Measurements from ENCODE around the gene UBAP1L.
"Not testable (repeated sequence)": the region's sequence is repeated elsewhere in the genome, so short reads cannot be mapped to it uniquely, and the experiment has no call there.

Gene UBAP1L

DNA sequence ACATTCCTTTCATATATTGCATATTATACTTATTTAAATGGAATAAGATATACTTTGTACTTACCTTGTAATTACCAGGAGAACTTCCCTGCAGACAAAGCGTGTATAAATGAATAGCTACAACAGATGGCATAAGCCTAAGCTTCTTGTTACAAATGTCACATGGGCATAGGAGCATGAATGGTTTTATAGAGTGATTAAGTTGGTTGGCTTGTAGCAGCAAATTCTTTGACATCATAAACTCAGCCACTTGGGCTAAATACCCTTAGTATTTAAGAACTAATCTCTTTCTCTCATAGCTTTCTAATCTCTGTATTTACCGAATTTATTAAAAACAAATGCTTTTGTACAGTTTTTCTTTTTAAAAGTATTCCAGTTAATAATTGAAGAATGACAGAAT is at the start of gene UBAP1L:
Gene UBAP1L (minus strand): TSS at position 115 of the 400 bp plus-strand sequence. CDS start 8,985 bp downstream, outside the sequence.
- DNase-seq (ENCODE audit: insufficient read length, low spot score), result no peak
- FAIRE-seq, result peak; percentile 97
- TF ChIP-seq CTCF (IDR thresholded peaks at IDR 0.05; ENCODE audit: insufficient read depth, missing control alignments), result no peak

- FAIRE-seq, result no peak
- TF ChIP-seq CTCF (IDR thresholded peaks at IDR 0.05; ENCODE audit: insufficient read depth, missing control alignments), result no peak
- no peak for DNase-seq (ENCODE audit: insufficient read length, low spot score)
These were observed 49.1 kb upstream of the UBAP1L start for GRCh38 chr15:65164139-65164538.

DNA sequence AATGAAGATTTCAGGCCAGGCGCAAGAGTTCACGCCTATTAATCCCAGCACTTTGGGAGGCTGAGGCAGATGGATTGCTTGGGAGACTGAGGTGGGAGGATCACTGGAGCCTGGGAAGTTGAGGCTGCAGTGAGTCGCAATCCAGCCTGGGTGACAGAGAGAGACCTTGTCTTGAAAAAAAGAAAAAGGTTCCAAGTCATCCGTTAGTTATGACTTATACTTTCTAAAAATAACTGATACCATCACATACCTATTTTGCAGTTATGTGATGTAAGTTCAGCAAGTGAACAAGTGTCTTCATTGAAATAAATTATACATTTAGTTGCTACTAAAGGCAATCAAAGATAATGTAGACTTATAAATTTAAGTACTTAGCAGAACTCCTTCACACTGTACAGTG is 48.0 kb upstream of the UBAP1L start:
- FAIRE-seq (no peak), DNase-seq (ENCODE audit: insufficient read length, low spot score) (no peak)
- no peak for TF ChIP-seq CTCF (IDR thresholded peaks at IDR 0.05; ENCODE audit: insufficient read depth, missing control alignments)

DNA sequence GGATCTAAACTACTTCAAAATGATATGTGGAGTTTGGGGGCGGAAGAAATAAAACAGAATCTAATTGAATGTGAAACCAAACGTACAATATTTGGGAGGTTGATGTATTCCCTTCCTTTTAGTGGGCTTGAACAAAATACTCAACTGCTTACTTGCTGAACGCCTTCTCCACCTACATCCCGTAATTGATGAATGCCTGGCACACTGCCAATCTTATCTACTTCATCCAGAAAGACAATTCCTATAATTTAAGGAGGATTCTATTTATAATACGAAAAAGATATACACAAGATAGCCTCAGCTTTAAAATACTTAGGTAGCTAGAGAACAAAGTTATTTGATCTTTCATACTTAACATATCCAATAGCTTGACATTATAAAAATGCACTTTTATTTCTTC is 41.7 kb upstream of the UBAP1L start:
- DNase-seq (ENCODE audit: insufficient read length, low spot score) (no peak), FAIRE-seq (no peak)
- TF ChIP-seq CTCF (IDR thresholded peaks at IDR 0.05; ENCODE audit: insufficient read depth, missing control alignments), result no peak

- TF ChIP-seq CTCF (IDR thresholded peaks at IDR 0.05; ENCODE audit: insufficient read depth, missing control alignments), result no peak
- DNase-seq (ENCODE audit: insufficient read length, low spot score) (no peak), FAIRE-seq (no peak)
These were observed 39.7 kb upstream of the UBAP1L start for GRCh38 chr15:65154720-65155119.

DNA sequence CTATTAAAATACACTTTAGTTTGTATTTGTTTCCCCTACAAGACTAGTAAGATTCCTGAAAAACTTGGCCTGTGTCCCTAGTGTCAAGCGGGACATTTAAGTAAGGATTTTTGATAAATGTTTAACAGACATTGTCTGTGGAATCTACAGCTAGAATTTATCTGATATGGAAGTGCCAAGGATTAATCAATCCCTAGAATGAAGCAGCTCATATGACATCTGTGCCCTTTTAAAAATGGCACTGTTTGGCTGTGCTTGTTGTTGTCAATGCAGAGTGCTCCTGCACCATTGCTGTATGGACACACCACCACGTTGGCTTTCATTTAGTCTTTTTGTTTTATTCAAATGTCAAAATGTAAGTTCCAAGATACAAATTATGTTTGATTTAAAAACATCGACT is 32.9 kb upstream of the UBAP1L start:
- no peak for FAIRE-seq
- no peak for DNase-seq (ENCODE audit: insufficient read length, low spot score)
- no peak for TF ChIP-seq CTCF (IDR thresholded peaks at IDR 0.05; ENCODE audit: insufficient read depth, missing control alignments)

GRCh38 chr15:65146438-65146837 is 31.4 kb upstream of the UBAP1L start:
- FAIRE-seq (no peak), DNase-seq (ENCODE audit: insufficient read length, low spot score) (no peak)
- TF ChIP-seq CTCF (IDR thresholded peaks at IDR 0.05; ENCODE audit: insufficient read depth, missing control alignments), result no peak

- FAIRE-seq; DNase-seq (ENCODE audit: insufficient read length, low spot score): not testable (repeated sequence)
These were observed 23.6 kb upstream of the UBAP1L start for GRCh38 chr15:65138631-65139030.

DNA sequence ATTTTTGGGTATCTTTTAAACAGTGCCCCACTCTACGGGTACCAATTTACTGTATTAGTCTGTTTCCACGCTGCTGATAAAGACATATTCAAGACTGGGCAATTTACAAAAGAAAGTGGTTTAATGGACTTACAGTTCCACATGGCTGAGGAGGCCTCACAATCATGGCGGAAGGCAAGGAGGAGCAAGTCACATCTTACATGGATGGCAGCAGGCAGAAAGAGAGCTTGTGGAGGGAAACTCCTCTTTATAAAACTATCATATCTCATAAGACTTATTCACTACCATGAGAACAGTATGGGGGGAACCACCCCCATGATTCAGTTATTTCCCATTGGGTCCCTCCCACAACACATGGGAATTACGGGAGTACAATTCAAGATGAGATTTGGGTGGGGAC is 22.9 kb upstream of the UBAP1L start:
- not testable (repeated sequence) for FAIRE-seq; DNase-seq (ENCODE audit: insufficient read length, low spot score)

- FAIRE-seq; DNase-seq (ENCODE audit: insufficient read length, low spot score): not testable (repeated sequence)
These were observed 22.1 kb upstream of the UBAP1L start for GRCh38 chr15:65137089-65137488.

All from D721Med (cell line).